D341Med (cell line): Measurements from ENCODE around the gene CTNND2.
"Not testable (repeated sequence)": the region's sequence is repeated elsewhere in the genome, so short reads cannot be mapped to it uniquely, and the experiment has no call there.

Experiments used
- DNase-seq: peaks from one replicate; pipeline ENCODE4 v3.0.0; 2012; ENCODE audit warnings: low spot score

The CTNND2 gene

GRCh38 chr5:11675184-11675583 is 229.1 kb downstream of the CTNND2 start:
- DNase-seq: no peak

GRCh38 chr5:11672385-11673085 is 231.7 kb downstream of the CTNND2 start:
- DNase-seq: no peak

- no peak for DNase-seq
Observed at GRCh38 chr5:11658376-11658775, 245.9 kb downstream of the CTNND2 start.

GRCh38 chr5:11656916-11657315 is 247.3 kb downstream of the CTNND2 start:
- no peak for DNase-seq

GRCh38 chr5:11655681-11656080 is 248.6 kb downstream of the CTNND2 start:
- DNase-seq: no peak

GRCh38 chr5:11650936-11651335 is 253.3 kb downstream of the CTNND2 start:
- no peak for DNase-seq

- DNase-seq: no peak
Observed at GRCh38 chr5:11646141-11646540, 258.1 kb downstream of the CTNND2 start.

- no peak for DNase-seq
Observed at GRCh38 chr5:11642438-11642837, 261.8 kb downstream of the CTNND2 start.

- no peak for DNase-seq
Observed at GRCh38 chr5:11640158-11640873, 263.9 kb downstream of the CTNND2 start.

- no peak for DNase-seq
Observed at GRCh38 chr5:11622785-11623184, 281.5 kb downstream of the CTNND2 start.

GRCh38 chr5:11620172-11620571 is 284.1 kb downstream of the CTNND2 start:
- no peak for DNase-seq

GRCh38 chr5:11619339-11620024 is 284.8 kb downstream of the CTNND2 start:
- DNase-seq: no peak

GRCh38 chr5:11617080-11617479 is 287.2 kb downstream of the CTNND2 start:
- no peak for DNase-seq

GRCh38 chr5:11616624-11617023 is 287.6 kb downstream of the CTNND2 start:
- DNase-seq: not testable (repeated sequence)

GRCh38 chr5:11611011-11611410 is 293.2 kb downstream of the CTNND2 start:
- no peak for DNase-seq

- DNase-seq: no peak
Observed at GRCh38 chr5:11609570-11610303, 294.5 kb downstream of the CTNND2 start.

- DNase-seq: no peak
Observed at GRCh38 chr5:11608530-11608929, 295.7 kb downstream of the CTNND2 start.

- no peak for DNase-seq
Observed at GRCh38 chr5:11607944-11608483, 296.2 kb downstream of the CTNND2 start.

- DNase-seq: no peak
Observed at GRCh38 chr5:11602298-11602697, 301.9 kb downstream of the CTNND2 start.

- DNase-seq: no peak
Observed at GRCh38 chr5:11599499-11599898, 304.7 kb downstream of the CTNND2 start.

GRCh38 chr5:11596657-11597071 is 307.6 kb downstream of the CTNND2 start:
- no peak for DNase-seq

GRCh38 chr5:11596185-11596584 is 308.1 kb downstream of the CTNND2 start:
- DNase-seq: no peak
